ENCODE data around the gene LUC7L3.

DNA sequence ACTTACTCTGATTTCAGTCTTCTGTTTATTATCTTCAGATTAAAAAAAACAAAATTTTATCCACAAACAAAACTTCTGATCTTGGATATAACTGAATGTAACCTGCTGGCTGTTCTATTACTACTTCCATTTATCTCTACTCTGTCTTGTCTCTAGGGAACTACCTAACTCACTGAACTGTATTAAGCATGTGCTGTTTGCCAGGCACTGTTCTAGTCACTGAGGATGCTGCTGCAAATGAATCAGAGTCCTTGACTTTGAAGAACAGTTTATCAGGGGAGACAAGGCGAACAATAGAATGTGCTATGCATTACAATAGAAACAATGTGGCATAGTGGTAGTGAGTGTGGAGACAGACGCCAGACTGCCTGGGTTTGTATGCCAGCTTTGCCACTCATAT lies 9.4 kb upstream of the LUC7L3 start:
- TF ChIP-seq, protein P1, sequence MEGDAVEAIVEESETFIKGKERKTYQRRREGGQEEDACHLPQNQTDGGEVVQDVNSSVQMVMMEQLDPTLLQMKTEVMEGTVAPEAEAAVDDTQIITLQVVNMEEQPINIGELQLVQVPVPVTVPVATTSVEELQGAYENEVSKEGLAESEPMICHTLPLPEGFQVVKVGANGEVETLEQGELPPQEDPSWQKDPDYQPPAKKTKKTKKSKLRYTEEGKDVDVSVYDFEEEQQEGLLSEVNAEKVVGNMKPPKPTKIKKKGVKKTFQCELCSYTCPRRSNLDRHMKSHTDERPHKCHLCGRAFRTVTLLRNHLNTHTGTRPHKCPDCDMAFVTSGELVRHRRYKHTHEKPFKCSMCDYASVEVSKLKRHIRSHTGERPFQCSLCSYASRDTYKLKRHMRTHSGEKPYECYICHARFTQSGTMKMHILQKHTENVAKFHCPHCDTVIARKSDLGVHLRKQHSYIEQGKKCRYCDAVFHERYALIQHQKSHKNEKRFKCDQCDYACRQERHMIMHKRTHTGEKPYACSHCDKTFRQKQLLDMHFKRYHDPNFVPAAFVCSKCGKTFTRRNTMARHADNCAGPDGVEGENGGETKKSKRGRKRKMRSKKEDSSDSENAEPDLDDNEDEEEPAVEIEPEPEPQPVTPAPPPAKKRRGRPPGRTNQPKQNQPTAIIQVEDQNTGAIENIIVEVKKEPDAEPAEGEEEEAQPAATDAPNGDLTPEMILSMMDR (IDR thresholded peaks at IDR 0.05), result no peak
- TF ChIP-seq ZFX (IDR thresholded peaks at IDR 0.05; ENCODE audit: borderline replicate concordance), result no peak
